H1 (cell line): ENCODE results near the gene TYMS.

ENCODE experiments used
- POLR2A ChIP-seq, 2 experiments: IDR thresholded peaks; 1 replicate in 1 of 2; 2 replicates in 1 of 2; pipeline ENCODE4 v1.6.1; 2011; ENCODE audit warnings: low read depth in 2 of 2, low read length in 2 of 2, mild to moderate bottlenecking in 2 of 2; ENCODE audit errors: control extremely low read depth in 1 of 2
- POLR2AphosphoS5 ChIP-seq: IDR thresholded peaks from 2 replicates; pipeline ENCODE4 v1.6.1; 2011; ENCODE audit warnings: low read depth, low read length
- RBBP5 ChIP-seq: IDR thresholded peaks from 2 replicates; pipeline ENCODE4 v1.7.1; 2012; ENCODE audit warnings: low read depth, mild to moderate bottlenecking, inconsistent platforms, low read length, moderate library complexity, borderline replicate concordance
- SRF ChIP-seq: IDR thresholded peaks from 2 replicates; pipeline ENCODE4 v1.6.1; 2011; ENCODE audit warnings: mild to moderate bottlenecking, low read depth, low read length, moderate library complexity
- TEAD4 ChIP-seq: IDR thresholded peaks from 2 replicates; pipeline ENCODE4 v1.6.1; 2012; ENCODE audit warnings: low read depth, low read length, inconsistent platforms, mixed read lengths
- ZNF274 ChIP-seq: IDR thresholded peaks from 2 replicates; pipeline ENCODE4 v1.7.0; 2012; ENCODE audit warnings: low read length, borderline replicate concordance; ENCODE audit errors: extremely low read depth
- TF ChIP-seq, protein P1 (sequence below), 3 experiments: IDR thresholded peaks; 1 replicate in 2 of 3; 2 replicates in 1 of 3; pipeline versions ENCODE4 v1.5.1 to v1.6.1; 2011; ENCODE audit warnings: low read length in 3 of 3, mild to moderate bottlenecking in 3 of 3, inconsistent platforms in 2 of 3, low read depth in 1 of 3, moderate library complexity in 1 of 3; ENCODE audit not compliant: insufficient read depth in 1 of 3; ENCODE audit errors: control extremely low read depth in 1 of 3
- TF ChIP-seq, protein P2 (sequence below): IDR thresholded peaks from 2 replicates; pipeline ENCODE4 v1.6.1; 2012; ENCODE audit warnings: inconsistent platforms

GRCh38 chr18:697800-698199, 40.3 kb downstream of the TYMS start:
- TF ChIP-seq, protein P1, sequence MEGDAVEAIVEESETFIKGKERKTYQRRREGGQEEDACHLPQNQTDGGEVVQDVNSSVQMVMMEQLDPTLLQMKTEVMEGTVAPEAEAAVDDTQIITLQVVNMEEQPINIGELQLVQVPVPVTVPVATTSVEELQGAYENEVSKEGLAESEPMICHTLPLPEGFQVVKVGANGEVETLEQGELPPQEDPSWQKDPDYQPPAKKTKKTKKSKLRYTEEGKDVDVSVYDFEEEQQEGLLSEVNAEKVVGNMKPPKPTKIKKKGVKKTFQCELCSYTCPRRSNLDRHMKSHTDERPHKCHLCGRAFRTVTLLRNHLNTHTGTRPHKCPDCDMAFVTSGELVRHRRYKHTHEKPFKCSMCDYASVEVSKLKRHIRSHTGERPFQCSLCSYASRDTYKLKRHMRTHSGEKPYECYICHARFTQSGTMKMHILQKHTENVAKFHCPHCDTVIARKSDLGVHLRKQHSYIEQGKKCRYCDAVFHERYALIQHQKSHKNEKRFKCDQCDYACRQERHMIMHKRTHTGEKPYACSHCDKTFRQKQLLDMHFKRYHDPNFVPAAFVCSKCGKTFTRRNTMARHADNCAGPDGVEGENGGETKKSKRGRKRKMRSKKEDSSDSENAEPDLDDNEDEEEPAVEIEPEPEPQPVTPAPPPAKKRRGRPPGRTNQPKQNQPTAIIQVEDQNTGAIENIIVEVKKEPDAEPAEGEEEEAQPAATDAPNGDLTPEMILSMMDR (IDR thresholded peaks at IDR 0.05; ENCODE audit: control extremely low read depth in 1 of 3, insufficient read depth in 1 of 3, low read depth in 1 of 3, low read length in 3 of 3) = no peak
- no peak for TF ChIP-seq RBBP5
- TF ChIP-seq TEAD4 = no peak
- TF ChIP-seq ZNF274 = no peak
- TF ChIP-seq POLR2A (IDR thresholded peaks at IDR 0.05; ENCODE audit: control extremely low read depth in 1 of 2, low read depth in 2 of 2, low read length in 2 of 2) = no peak
- TF ChIP-seq, protein P2, sequence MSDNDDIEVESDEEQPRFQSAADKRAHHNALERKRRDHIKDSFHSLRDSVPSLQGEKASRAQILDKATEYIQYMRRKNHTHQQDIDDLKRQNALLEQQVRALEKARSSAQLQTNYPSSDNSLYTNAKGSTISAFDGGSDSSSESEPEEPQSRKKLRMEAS = no peak
- no peak for TF ChIP-seq POLR2AphosphoS5
- no peak for TF ChIP-seq SRF
